Small intestine (tissue), 7 donors: Measurements from ENCODE around the gene NOTCH2. TPM values are rescaled to one million over a fixed set of nuclear protein-coding genes. Genes with fewer than 3 reads are reported as not detected.
A peak's percentile ranks its signal among the peaks of the same experiment; 100 is the strongest.
"Not testable (repeated sequence)": the region's sequence is repeated elsewhere in the genome, so short reads cannot be mapped to it uniquely, and the experiment has no call there.

Source experiments
- DNase-seq, 2 donors: peaks; one replicate each; pipeline versions ENCODE4 v3.0.0 to v3.0.0-alpha.2; 2013
- FAIRE-seq: peaks from 2 replicates; lab custom pipeline; 2012; peaks lifted over from hg19 to GRCh38; lab: Jason Lieb, UNC
- H3K27ac ChIP-seq, 3 donors: one replicate each; pipeline ENCODE4 v1.5.1; 2013; ENCODE audit warnings: low read length in 2 of 3, mild to moderate bottlenecking in 2 of 3, control low read depth in 1 of 3, inconsistent platforms in 1 of 3, low read depth in 1 of 3, moderate library complexity in 1 of 3
- H3K27me3 ChIP-seq, 3 donors: one replicate each; pipeline ENCODE4 v1.6.1; 2013; ENCODE audit warnings: low read length in 3 of 3, inconsistent platforms in 1 of 3; ENCODE audit not compliant: control insufficient read depth in 3 of 3, insufficient read depth in 3 of 3
- H3K36me3 ChIP-seq, 3 donors: one replicate each; pipeline ENCODE4 v1.6.1; 2013; ENCODE audit warnings: low read length in 3 of 3, inconsistent platforms in 1 of 3, low read depth in 1 of 3, mild to moderate bottlenecking in 1 of 3, moderate library complexity in 1 of 3; ENCODE audit not compliant: control insufficient read depth in 3 of 3, insufficient read depth in 2 of 3
- H3K4me1 ChIP-seq, 3 donors: one replicate each; pipeline ENCODE4 v1.6.1; 2013; ENCODE audit warnings: low read length in 2 of 3, inconsistent platforms in 1 of 3, low read depth in 1 of 3, mild to moderate bottlenecking in 1 of 3, moderate library complexity in 1 of 3; ENCODE audit not compliant: control insufficient read depth in 3 of 3, insufficient read depth in 2 of 3
- H3K4me3 ChIP-seq, 3 donors: one replicate each; pipeline ENCODE4 v1.5.1; 2013; ENCODE audit warnings: low read length in 3 of 3, control low read depth in 1 of 3, inconsistent platforms in 1 of 3, low read depth in 1 of 3, mild to moderate bottlenecking in 1 of 3, moderate library complexity in 1 of 3
- H3K9me3 ChIP-seq, 2 donors: one replicate each; pipeline ENCODE4 v1.6.1; 2013; ENCODE audit warnings: low read depth in 1 of 2, low read length in 1 of 2; ENCODE audit not compliant: control insufficient read depth in 2 of 2, insufficient read depth in 1 of 2
- WGBS, 3 donors: extraction: QIAGEN DNeasy Blood & Tissue Kit; methylation state at CpG; one replicate each; pipeline ENCODE4 v1.1.7; 2013; 5-methylcytosine and 5-hydroxymethylcytosine counted together
- polyA plus RNA-seq, 4 donors: library from polyadenylated mRNA; stranded (reverse) in 3 of 4; unstranded in 1 of 4; fragments of 200-250 nt in 3 of 4; fragments of 120-200 nt in 1 of 4; gene quantifications; one replicate each; pipeline versions ENCODE4 v1.2.1 to v1.2.3, GENCODE V29; 2013
- donor health status: healthy with polysubstance abuse.
- donor health status: control.
- donor health status: control.
- donor health status: Bipolar disorder and iron deficiency.
- donor health status: healthy.

Gene NOTCH2
- polyA plus RNA-seq, 4 donors: 0.54 to 19.2 (median 4.5) TPM

DNA sequence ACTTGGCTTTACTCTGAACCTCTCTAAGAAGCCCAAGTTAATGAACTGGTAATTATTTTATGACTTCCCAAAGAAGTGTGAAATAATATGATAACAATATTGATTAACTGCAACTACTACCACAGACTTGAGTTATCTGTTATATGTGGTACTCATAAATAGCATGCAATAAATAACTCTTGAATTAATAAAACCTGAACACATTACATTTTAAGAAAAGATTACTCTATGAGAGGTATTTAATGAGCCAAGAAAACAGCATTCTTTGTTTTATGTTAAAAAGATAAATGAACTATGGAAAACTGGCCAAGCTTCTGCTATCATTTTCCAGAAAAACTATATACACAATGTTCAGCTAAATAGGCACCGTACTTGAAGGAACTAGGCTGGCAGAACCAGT is 45.7 kb downstream of the NOTCH2 start:
- WGBS, 3 donors: no CpG with 5 or more reads among the region's 1 CpG
- not testable (repeated sequence) for H3K4me3 ChIP-seq, H3K36me3 ChIP-seq, FAIRE-seq, H3K4me1 ChIP-seq, H3K9me3 ChIP-seq, H3K27ac ChIP-seq, H3K27me3 ChIP-seq
- DNase-seq: peak; percentile 1 to 4

DNA sequence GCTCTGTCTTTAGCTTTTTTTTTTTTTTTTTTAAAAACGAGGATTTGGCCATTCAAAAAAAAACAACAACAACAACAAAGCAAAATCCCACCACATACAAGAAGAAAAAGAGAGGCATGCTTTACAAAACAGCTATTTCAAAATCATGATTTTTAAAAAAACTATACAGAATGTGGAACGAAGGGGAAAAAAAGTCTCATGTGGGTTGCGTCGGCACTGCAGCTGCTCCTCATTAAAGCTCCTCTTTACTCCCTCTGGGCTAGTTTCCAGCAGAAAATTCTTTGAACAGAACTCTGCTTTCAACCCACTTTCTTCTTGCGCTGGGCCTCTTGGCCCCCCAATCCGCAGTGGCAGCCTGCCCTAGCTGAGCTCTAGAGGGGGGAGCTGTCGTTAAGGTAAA is 54.5 kb downstream of the NOTCH2 start:
- WGBS, 3 donors: 26 to 67% (median 64%) methylated on average over 5 to 7 of the region's 7 CpGs
- FAIRE-seq, H3K27me3 ChIP-seq, H3K4me1 ChIP-seq, DNase-seq, H3K9me3 ChIP-seq, H3K4me3 ChIP-seq, H3K36me3 ChIP-seq, H3K27ac ChIP-seq: not testable (repeated sequence)

DNA sequence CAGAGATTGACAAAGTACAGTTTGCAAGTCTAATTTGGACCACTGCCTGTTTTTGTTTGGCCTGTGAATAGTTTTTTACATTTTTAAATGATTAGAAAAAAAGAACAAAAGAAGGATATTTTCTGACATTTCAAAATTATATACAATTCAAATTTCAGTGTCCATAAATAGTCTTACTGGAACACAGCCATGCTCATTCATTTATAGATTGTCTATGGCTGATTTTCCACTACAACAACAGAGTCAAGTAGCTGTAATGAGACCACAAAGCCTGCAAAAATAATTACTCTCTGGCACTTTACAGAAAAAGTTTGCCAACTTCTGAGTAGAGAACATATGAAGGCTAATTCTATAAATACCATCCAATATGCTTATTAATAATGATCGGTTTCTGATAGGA is 61.1 kb downstream of the NOTCH2 start:
- not testable (repeated sequence) for H3K36me3 ChIP-seq, H3K27me3 ChIP-seq, H3K27ac ChIP-seq, H3K4me1 ChIP-seq, H3K9me3 ChIP-seq, DNase-seq, H3K4me3 ChIP-seq, FAIRE-seq
- WGBS, 3 donors: 73 to 90% (median 75%) methylated on average over 1 of the region's 1 CpG

DNA sequence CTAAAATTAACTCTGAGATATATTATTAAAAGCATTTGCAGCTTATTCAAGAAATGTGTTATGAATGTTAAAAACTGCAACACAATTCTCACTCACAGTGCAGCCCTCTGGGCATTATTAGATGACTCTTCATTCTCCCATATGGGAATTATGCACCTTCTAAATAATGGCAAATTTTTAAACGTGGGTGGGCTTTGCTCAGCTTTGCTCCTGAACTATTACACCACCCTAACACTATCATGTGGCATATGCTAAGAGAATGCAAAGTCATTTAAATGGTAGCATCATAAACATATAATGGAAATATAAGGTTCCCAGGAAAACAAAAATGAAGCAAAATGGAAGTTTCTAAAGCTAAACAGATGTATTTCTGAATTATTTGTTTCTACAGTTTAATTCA is 61.6 kb downstream of the NOTCH2 start:
- not testable (repeated sequence) for H3K36me3 ChIP-seq, H3K27ac ChIP-seq, DNase-seq, H3K4me3 ChIP-seq, H3K9me3 ChIP-seq, FAIRE-seq, H3K4me1 ChIP-seq, H3K27me3 ChIP-seq
- no CpG with 5 or more reads among the region's 1 CpG for WGBS, 3 donors

DNA sequence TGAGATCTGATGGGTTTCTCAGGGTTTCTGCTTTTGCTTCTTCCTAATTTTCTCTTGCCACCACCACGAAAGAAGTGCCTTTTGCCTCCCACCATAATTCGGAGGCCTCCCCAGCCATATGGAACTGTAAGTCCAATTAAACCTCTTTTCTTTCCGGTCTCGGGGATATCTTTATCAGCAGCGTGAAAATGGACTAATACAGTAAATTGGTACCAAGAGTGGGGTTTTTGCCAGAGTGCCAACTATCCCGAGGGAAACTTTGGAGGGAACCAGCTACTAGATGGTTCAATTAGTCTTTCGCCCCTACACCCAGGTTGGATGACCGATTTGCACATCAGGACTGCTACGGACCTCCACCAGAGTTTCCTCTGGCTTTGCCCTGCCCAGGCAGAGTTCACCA is 68.4 kb downstream of the NOTCH2 start:
- H3K4me1 ChIP-seq, H3K27me3 ChIP-seq, H3K4me3 ChIP-seq, H3K9me3 ChIP-seq, H3K27ac ChIP-seq, FAIRE-seq, DNase-seq: not testable (repeated sequence)
- H3K36me3 ChIP-seq: peaks cover 0 to 12% (median 2%) of the 10 kb centered on the region in 3 donors
- WGBS, 3 donors: 94 to 99% (median 97%) methylated on average over 7 to 9 of the region's 9 CpGs

DNA sequence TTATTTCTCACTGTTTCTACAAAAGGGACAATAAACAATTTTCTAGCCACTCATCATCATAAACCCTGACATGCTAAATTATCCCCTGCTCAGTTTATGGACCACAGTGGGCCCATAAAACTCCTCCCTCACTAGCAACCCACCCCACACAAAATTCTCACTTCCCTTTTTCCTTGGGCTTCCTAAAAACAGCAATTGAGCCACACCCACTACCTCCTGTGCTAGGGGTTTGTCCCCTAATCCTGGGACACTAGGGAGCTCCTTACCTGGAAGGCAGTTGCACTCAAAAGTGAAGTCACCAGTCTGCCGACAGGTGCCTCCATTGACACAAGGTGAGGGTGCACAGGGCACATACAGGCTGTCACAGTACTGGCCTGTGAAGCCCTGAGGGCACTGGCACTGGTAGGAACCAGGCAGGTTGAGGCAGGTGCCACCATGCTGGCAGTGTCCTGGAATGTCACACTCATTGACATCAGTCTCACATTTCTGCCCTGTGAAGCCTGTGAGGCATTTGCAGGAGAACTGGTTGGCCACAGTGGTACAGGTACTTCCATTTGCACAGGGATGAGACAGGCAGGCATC is 72.6 kb downstream of the NOTCH2 start:
- not testable (repeated sequence) for DNase-seq, H3K9me3 ChIP-seq, H3K27me3 ChIP-seq, FAIRE-seq, H3K4me1 ChIP-seq, H3K36me3 ChIP-seq, H3K27ac ChIP-seq, H3K4me3 ChIP-seq
- WGBS, 3 donors: 95 to 100% (median 100%) methylated on average over 1 of the region's 1 CpG

DNA sequence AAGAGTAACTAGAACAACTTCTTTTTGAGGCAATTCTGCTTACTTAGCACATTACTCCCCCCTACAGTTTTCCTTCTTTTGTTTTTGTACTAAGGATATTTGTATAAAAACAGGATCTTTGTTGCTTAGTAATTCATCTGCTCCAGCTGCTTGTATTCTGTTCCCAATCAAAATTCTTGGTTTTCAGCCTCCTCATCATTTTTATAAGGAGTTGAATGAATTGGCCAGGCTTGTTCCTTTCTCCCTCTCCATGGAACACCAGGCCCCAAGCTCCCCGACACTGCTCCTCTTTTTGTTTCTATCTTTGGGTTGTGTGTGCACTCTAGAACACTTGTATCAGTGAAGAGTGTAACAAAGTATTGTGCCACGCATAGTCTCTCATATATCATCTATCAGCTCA is 73.5 kb downstream of the NOTCH2 start:
- 73 to 80% methylated on average over 1 to 2 of the region's 2 CpGs; no CpG with 5 or more reads in 1 of the 3 donors for WGBS, 3 donors
- H3K36me3 ChIP-seq, FAIRE-seq, H3K27me3 ChIP-seq, H3K4me3 ChIP-seq, H3K27ac ChIP-seq, DNase-seq, H3K4me1 ChIP-seq, H3K9me3 ChIP-seq: not testable (repeated sequence)

DNA sequence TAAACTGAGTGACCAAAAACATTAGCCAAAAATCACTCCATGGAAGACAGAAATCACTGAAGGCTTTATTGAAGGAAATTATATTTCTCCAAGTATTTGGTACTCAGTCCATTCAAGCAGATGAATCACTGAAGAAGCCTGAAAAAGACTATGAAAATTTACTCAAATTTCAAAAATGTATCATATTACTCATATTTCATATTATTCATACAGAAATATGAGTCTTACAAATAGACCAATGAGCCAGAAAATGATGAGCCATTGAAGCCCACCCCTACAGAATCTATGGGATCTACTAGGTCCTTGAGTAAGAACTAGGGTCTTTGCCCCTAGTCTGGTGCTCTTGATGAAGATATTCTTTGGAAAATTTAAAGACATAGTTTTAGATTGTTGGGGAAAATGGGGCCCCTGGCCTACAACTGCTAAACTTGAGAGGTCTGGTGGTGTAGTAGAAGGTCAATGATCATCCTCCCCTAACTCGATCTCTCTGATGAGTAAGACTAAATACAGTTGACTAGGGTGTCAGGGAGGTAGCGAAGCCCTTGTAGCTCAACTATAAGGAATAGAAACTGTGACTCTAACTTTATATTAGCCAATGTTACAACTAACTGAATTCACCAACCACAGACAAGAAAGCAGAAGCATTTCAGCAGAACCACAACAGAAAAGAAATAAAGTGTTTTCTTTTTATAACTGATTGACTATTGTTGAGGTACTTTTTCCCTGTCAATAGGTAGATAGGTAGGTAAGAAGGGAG is 81.0 kb downstream of the NOTCH2 start:
- 78 to 88% (median 87%) methylated on average over 2 of the region's 2 CpGs for WGBS, 3 donors
- DNase-seq: no peak
- FAIRE-seq: no peak
- Histone ChIP-seq H3K27ac (no peak overlapping the region), H3K4me3 (no peak overlapping the region), H3K9me3 (no peaks in the 10 kb centered on the region), H3K4me1 (no peaks in the 10 kb centered on the region), H3K27me3 (no peaks in the 10 kb centered on the region), H3K36me3 (no peaks in the 10 kb centered on the region)
